T47D (cell line): ENCODE data around the gene SPON2.
A peak's percentile ranks its signal among the peaks of the same experiment; 100 is the strongest.

Source experiments
- DNase-seq, 2 experiments: peaks; one replicate each; pipeline versions ENCODE4 v3.0.0 to v3.0.0-alpha.2; 2011 to 2012; ENCODE audit warnings: low read depth in 1 of 2, low spot score in 1 of 2
- JUND ChIP-seq: IDR thresholded peaks from 2 replicates; pipeline ENCODE4 v1.6.1; 2012; ENCODE audit warnings: low read depth
- in situ Hi-C: cut with HindIII; loops from 2 replicates; pipeline ENCODE4 v1.10.0; 2016; ENCODE audit warnings: low sequenced_read_pairs, low pct_unique_long_range_greater_than_20kb

The SPON2 gene

GRCh38 chr4:1170976-1171310 lies 1.4 kb downstream of the SPON2 start:
- no peak for DNase-seq
- in situ Hi-C loops = no loop called here
- no peak for TF ChIP-seq JUND

- TF ChIP-seq JUND = no peak
- DNase-seq = no peak
- in situ Hi-C loops = no loop called here
Observed at GRCh38 chr4:1170156-1170975, 2.0 kb downstream of the SPON2 start.

- no peak for TF ChIP-seq JUND
- DNase-seq = no peak
- in situ Hi-C loops = no loop called here
Observed at GRCh38 chr4:1169691-1170096, 2.7 kb downstream of the SPON2 start.

GRCh38 chr4:1169171-1169671 lies 3.2 kb downstream of the SPON2 start:
- in situ Hi-C loops = no loop called here
- no peak for DNase-seq
- TF ChIP-seq JUND = no peak

- in situ Hi-C loops = no loop called here
- no peak for DNase-seq
- no peak for TF ChIP-seq JUND
Observed at GRCh38 chr4:1168191-1169101, 3.9 kb downstream of the SPON2 start.

- TF ChIP-seq JUND = no peak
- peak; percentile 92 to 96 for DNase-seq
- in situ Hi-C loops = no loop called here
Observed at GRCh38 chr4:1167244-1167949, 5.0 kb downstream of the SPON2 start.

- in situ Hi-C loops = no loop called here
- no peak for DNase-seq
- TF ChIP-seq JUND = no peak
Observed at GRCh38 chr4:1166509-1167243, 5.7 kb downstream of the SPON2 start.

- TF ChIP-seq JUND = no peak
- in situ Hi-C loops = no loop called here
- no peak for DNase-seq
Observed at GRCh38 chr4:1164956-1165545, 7.3 kb downstream of the SPON2 start.

- no peak for TF ChIP-seq JUND
- in situ Hi-C loops = no loop called here
- no peak for DNase-seq
Observed at GRCh38 chr4:1164444-1164843, 7.9 kb downstream of the SPON2 start.

- TF ChIP-seq JUND = no peak
- in situ Hi-C loops = no loop called here
- DNase-seq = no peak
Observed at GRCh38 chr4:1164040-1164439, 8.3 kb downstream of the SPON2 start.

- in situ Hi-C loops = no loop called here
- TF ChIP-seq JUND = no peak
- no peak for DNase-seq
Observed at GRCh38 chr4:1160351-1160750, 12.0 kb downstream of the SPON2 start.
